Measurements from ENCODE around the gene RSF1.

DNA sequence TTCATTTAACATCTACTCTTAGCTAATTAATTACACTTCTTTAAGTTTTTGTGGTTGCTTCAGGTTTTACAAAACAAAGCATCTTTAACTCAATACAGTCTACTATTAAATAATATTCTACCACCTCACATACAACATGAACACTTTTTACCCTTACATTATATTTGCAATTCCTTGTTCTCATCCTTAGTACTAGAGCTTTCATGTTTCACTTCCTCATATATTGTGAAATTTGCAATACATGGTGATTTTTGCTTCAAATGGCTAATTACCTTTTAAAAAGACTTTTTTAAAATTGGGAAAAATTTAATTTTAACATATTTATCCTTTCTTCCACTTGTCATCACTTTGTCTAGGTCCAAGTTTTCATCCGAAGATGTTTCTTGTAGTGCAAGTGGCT is 37.5 kb downstream of the RSF1 start:
- TF ChIP-seq, protein P1, sequence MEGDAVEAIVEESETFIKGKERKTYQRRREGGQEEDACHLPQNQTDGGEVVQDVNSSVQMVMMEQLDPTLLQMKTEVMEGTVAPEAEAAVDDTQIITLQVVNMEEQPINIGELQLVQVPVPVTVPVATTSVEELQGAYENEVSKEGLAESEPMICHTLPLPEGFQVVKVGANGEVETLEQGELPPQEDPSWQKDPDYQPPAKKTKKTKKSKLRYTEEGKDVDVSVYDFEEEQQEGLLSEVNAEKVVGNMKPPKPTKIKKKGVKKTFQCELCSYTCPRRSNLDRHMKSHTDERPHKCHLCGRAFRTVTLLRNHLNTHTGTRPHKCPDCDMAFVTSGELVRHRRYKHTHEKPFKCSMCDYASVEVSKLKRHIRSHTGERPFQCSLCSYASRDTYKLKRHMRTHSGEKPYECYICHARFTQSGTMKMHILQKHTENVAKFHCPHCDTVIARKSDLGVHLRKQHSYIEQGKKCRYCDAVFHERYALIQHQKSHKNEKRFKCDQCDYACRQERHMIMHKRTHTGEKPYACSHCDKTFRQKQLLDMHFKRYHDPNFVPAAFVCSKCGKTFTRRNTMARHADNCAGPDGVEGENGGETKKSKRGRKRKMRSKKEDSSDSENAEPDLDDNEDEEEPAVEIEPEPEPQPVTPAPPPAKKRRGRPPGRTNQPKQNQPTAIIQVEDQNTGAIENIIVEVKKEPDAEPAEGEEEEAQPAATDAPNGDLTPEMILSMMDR (IDR thresholded peaks at IDR 0.05): no peak
- TF ChIP-seq POLR2A (IDR thresholded peaks at IDR 0.05): no peak
